AG04450 (cell line): ENCODE results near the gene STAT4. TPM values are rescaled to one million over a fixed set of nuclear protein-coding genes. Genes with fewer than 3 reads are reported as not detected.

ENCODE experiments used
- CTCF ChIA-PET: fragments of 300-600, 350-600 bp; formaldehyde crosslinking; extraction: SDS; loops from one replicate; lab custom pipeline; 2022; ENCODE audit warnings: antibody characterized with exemption, inconsistent platforms; lab: Charles Lee
- POLR2A ChIA-PET: fragments of 350-600 bp; formaldehyde crosslinking; extraction: SDS; loops from one replicate; lab custom pipeline; 2021; ENCODE audit warnings: antibody characterized with exemption, inconsistent platforms; lab: Yijun Ruan, JAX
- DNase-seq: peaks from one replicate; pipeline ENCODE4 v3.0.0-alpha.2; 2011; ENCODE audit warnings: low read depth, low spot score
- H3K27ac ChIP-seq: one replicate; pipeline ENCODE4 v1.5.1; 2012; ENCODE audit warnings: low read depth, low read length, control low read depth
- H3K27me3 ChIP-seq: one replicate; pipeline ENCODE4 v1.6.0; 2012; ENCODE audit warnings: low read length; ENCODE audit not compliant: control insufficient read depth, insufficient read depth
- H3K4me3 ChIP-seq: 2 replicates; pipeline ENCODE4 v1.5.1; 2011; ENCODE audit warnings: mild to moderate bottlenecking, low read depth, low read length, control low read depth
- H3K9me3 ChIP-seq: 2 replicates; pipeline ENCODE4 v1.5.1; 2012; ENCODE audit warnings: low read length; ENCODE audit not compliant: control insufficient read depth, insufficient read depth
- CTCF ChIP-seq: IDR thresholded peaks from 2 replicates; pipeline ENCODE4 v1.5.1; 2011; ENCODE audit warnings: low read depth, low read length, control low read depth, inconsistent platforms
- polyA plus RNA-seq: library from polyadenylated mRNA; depleted of rRNA; stranded (reverse); fragments of >200 nt; gene quantifications from 2 replicates; pipeline ENCODE4 v1.2.3, GENCODE V29; 2011

STAT4 gene
- polyA plus RNA-seq, 1 experiment, result 1.3 TPM

DNA sequence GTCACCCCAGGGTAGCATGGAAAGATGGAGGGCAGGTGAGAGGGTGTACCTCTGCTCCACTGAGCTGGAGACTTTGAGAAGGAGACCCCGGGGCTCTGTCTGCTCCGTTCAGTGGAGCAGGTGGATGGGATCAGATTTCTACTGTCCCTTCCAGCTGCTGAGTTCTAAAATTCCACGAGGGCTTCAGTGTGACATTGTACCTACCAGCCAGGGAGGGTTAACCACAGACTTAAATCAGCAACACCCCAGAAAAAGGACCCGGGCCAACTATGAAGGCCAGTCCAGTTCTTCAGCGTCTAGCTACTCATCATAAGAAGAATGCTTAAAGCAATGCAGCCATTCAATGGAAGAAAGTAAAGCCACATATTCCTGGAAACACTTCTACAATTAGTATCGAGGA is 160.7 kb downstream of the STAT4 start:
- no peaks in the 10 kb centered on the region for H3K27me3 ChIP-seq
- H3K4me3 ChIP-seq, result no peak overlapping the region
- no peaks in the 10 kb centered on the region; the same call in 1 of the 2 replicates for H3K9me3 ChIP-seq
- ChIA-PET CTCF (no interaction called here), POLR2A (no interaction called here)
- TF ChIP-seq CTCF, result no peak
- DNase-seq, result no peak
- no peak overlapping the region for H3K27ac ChIP-seq

DNA sequence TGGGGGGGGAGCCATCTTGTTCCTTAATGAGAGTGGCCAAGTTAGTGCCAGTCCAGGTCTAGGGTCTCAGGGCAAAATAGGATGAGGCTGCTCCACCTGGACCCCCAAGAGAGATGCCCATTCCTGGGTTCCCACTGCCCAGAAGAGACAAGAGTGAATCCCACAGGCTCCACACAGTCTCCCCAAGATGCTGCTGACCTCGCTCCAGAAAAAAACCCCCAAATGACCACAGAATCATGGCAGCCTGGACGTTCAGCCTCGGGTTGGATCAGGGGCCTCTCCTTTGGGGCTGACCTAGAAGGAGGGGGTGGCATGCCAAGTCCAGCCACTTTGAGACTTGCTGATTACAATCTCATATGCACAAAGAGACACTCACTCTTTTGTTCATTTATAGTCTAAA is 161.9 kb downstream of the STAT4 start:
- no peak overlapping the region for H3K4me3 ChIP-seq
- ChIA-PET POLR2A (no interaction called here), CTCF (no interaction called here)

DNA sequence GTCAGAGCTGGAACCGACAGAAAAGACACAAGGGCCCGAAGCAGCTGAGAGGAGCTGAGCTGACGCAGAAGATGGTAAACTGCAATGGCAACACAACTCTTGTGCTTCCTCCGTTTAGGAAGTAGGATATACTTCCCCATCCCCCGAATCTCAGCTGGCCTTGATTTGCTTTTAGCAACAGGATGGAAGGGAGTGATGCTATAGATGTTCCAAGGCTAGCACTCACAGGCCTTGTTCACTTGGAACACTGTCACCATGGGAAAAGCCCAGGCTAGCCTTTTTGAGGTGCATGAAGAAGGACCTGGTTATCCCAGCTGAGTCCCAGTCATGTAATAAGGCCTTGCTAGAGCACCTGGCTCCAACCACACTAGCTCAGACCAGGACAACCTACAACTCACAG is 162.9 kb downstream of the STAT4 start:
- POLR2A ChIA-PET, result no interaction called here
- DNase-seq, result no peak
- Histone ChIP-seq H3K27ac (no peak overlapping the region), H3K27me3 (no peaks in the 10 kb centered on the region), H3K4me3 (no peak overlapping the region), H3K9me3 (no peaks in the 10 kb centered on the region; the same call in 1 of the 2 replicates)
- CTCF ChIA-PET, result interaction anchor here (0.6 to 2.0 kb wide), 2 partner anchors 8 to 207 kb away, joined by 4 to 8 read pairs; no protein-coding TSS in a partner anchor
- no peak for TF ChIP-seq CTCF

More for the DNA sequence above, 161.9 kb downstream of the STAT4 start:
- H3K27me3 ChIP-seq, result no peaks in the 10 kb centered on the region
- no peaks in the 10 kb centered on the region; the same call in 1 of the 2 replicates for H3K9me3 ChIP-seq
- no peak for DNase-seq
- H3K27ac ChIP-seq, result no peak overlapping the region
- TF ChIP-seq CTCF, result no peak

DNA sequence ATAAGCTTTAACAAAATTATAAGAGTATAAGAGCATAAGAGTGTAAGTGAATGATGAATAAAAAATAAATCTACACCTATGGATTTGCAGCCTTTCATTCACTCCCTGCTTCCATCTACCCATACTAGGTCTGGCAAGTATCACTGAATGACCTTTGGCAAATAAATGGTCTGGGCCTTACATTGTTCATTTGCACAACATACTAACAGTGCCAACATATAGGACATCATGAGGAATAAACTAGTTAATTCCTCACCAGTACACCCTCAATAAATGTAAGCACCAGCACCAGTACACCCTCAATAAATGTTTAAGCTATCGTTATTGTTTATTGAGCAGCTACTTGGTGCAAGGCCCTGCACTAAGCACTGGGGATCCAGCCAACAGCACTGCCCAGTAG is 163.7 kb downstream of the STAT4 start:
- H3K27me3 ChIP-seq, result no peaks in the 10 kb centered on the region
- no peak for TF ChIP-seq CTCF
- no peak overlapping the region for H3K4me3 ChIP-seq
- DNase-seq, result no peak
- no peak overlapping the region for H3K27ac ChIP-seq
- no peaks in the 10 kb centered on the region; the same call in 1 of the 2 replicates for H3K9me3 ChIP-seq
- ChIA-PET POLR2A (no interaction called here), CTCF (interaction anchor here (0.6 to 2.0 kb wide), 2 partner anchors 9 to 206 kb away, joined by 4 to 8 read pairs; no protein-coding TSS in a partner anchor)

DNA sequence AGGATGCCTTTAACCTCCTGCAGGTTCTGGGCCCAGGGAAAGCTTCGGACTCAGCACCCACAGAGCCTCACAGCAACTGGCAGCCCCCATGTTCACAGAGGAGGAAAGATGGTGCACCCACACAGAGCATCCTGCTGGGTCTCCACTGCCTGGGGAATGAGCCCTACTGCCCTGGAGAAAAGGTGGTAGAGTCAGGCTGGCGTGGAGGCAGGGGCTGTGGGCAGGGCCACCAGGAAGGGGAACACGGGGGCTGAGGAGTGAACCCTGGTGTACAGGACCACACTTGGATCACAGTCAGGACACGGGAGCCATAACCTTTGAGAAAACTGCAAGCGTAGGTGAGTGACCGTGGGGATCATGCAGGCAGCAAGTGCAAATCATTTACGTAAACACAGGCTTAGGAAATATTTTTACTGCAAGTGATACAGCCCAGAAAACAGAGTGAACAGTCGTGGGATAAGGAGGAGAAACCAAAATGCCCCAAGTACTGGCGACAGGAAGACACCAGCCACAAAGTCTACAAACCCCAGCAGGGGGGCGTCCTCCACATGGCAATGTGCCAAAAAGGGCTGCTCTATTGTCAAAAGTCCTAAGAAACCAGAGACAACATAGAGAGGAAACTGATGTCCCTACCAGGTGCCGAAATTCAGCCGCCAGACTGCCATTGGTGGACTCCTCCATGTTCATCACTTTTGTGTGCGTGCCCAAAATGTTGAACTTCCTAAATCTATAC is 164.4 kb downstream of the STAT4 start:
- ChIA-PET CTCF (interaction anchor here (2.0 kb wide), 1 partner anchor 10 kb away, joined by 8 read pairs; no protein-coding TSS in a partner anchor), POLR2A (no interaction called here)
- no peaks in the 10 kb centered on the region; the same call in 1 of the 2 replicates for H3K9me3 ChIP-seq
- TF ChIP-seq CTCF, result no peak
- no peak overlapping the region for H3K4me3 ChIP-seq
- H3K27ac ChIP-seq, result no peak overlapping the region
- H3K27me3 ChIP-seq, result no peaks in the 10 kb centered on the region
- DNase-seq, result no peak
